ENCODE data around the gene ST3GAL5. TPM values are rescaled to one million over a fixed set of nuclear protein-coding genes. Genes with fewer than 3 reads are reported as not detected.

The ST3GAL5 gene
- total RNA-seq, 1 donor from 2014 or later, result 12.9 TPM

GRCh38 chr2:85921659-85922058 is 32.9 kb upstream of the ST3GAL5 start:
- H3K9me3 Mint-ChIP-seq, result no peaks in the 10 kb centered on the region
- H3K27me3 Mint-ChIP-seq, result no peaks in the 10 kb centered on the region
- no peak for DNase-seq (ENCODE audit: extremely low spot score, unreplicated experiment)
- no peak overlapping the region for H3K4me3 Mint-ChIP-seq
- TF ChIP-seq CTCF (conservative IDR thresholded peaks at IDR 0.05), result no peak
- no peak overlapping the region for H3K27ac Mint-ChIP-seq
- H3K4me1 Mint-ChIP-seq (ENCODE audit: unreplicated experiment), result peaks cover 16% of the 10 kb centered on the region
- H3K36me3 Mint-ChIP-seq, result no peaks in the 10 kb centered on the region

DNA sequence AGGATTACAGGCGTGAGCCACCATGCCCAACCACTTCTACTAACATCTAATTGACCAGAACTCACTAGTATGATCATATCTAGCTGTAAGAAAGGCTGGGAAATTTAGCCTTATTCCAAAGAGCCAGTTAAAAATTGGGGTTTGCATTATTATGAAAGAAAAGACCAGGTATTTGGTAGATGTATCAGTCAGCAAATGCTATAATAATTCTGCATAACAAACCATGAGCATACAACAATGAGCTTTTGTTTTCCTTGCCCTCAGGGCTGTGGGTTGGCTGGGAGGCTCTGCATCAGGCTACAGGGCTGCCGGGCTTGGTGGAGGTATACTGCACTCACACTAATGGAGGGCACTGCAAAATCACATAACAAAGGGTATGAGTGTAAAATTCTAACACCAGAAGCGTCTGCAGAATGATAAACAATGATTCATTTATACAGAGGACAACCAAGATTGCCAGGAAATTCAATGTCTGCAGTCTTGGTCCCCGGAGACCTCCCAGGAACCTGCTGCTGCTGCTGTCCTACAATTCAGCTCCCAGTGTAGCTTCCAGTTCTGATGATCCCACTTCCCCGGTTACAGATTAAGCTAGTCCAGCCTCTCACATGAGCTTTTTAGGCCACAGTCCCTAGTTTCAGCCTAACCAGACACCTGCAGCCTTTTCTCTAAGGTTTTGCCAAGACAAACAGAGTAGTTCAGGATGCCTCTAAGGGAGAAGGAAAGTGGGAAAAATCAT is 32.2 kb upstream of the ST3GAL5 start:
- Mint-ChIP-seq H3K27ac (no peak overlapping the region), H3K4me1 (ENCODE audit: unreplicated experiment) (peaks cover 16% of the 10 kb centered on the region), H3K36me3 (no peaks in the 10 kb centered on the region), H3K9me3 (no peaks in the 10 kb centered on the region), H3K27me3 (no peaks in the 10 kb centered on the region), H3K4me3 (no peak overlapping the region)
- TF ChIP-seq CTCF (conservative IDR thresholded peaks at IDR 0.05), result no peak
- DNase-seq (ENCODE audit: extremely low spot score, unreplicated experiment), result no peak

DNA sequence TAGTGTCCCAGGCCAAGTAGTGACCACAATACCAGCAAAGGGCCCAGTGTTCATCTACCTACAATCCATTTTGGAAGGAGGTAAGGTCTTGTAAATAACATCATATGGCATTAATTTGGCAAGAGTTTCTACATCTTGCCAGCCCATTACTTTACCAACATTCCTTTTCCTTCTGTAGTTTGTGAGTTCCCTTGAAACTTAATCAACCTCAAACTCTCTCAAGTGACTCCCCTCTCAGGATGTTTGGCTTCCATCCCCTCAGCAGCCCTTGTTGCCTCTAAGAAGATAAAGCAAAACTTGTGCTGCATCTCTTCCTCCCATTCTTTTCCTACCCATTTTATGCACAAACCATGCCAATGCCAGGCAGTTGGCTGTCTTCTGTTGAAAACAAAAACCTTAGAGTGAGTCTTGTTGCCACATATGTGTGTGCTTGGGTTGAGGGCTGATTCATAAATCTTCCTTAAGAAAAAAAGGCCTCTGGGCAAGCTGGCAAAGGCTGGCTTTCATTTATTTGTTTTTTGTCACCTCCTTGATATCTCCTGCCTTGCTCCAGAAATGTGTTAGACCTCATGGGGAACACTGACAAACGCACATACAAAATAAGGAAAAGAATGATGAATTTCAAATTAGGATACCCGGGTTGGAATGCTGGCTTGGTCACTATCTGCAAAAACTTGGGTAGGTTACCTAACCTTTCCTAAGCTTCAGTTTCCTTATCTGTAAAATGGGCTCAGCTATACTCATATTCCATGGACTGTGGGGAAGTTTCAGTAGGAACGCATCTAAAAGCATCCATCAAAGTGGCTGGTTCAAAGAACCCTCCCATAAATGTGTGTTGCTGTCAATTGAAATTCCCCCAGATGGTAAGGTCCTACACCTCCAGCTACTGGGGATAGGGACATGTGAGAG is 29.4 kb upstream of the ST3GAL5 start:
- TF ChIP-seq CTCF (conservative IDR thresholded peaks at IDR 0.05), result no peak
- Mint-ChIP-seq H3K4me3 (no peak overlapping the region), H3K9me3 (no peaks in the 10 kb centered on the region), H3K36me3 (no peaks in the 10 kb centered on the region), H3K27ac (no peak overlapping the region), H3K4me1 (ENCODE audit: unreplicated experiment) (peaks cover 16% of the 10 kb centered on the region), H3K27me3 (no peaks in the 10 kb centered on the region)
- no peak for DNase-seq (ENCODE audit: extremely low spot score, unreplicated experiment)

GRCh38 chr2:85915606-85916303 is 27.0 kb upstream of the ST3GAL5 start:
- Mint-ChIP-seq H3K36me3 (no peaks in the 10 kb centered on the region), H3K4me1 (ENCODE audit: unreplicated experiment) (peaks cover 8% of the 10 kb centered on the region), H3K27ac (no peak overlapping the region), H3K27me3 (no peaks in the 10 kb centered on the region), H3K9me3 (no peaks in the 10 kb centered on the region), H3K4me3 (no peak overlapping the region)
- no peak for DNase-seq (ENCODE audit: extremely low spot score, unreplicated experiment)
- TF ChIP-seq CTCF (conservative IDR thresholded peaks at IDR 0.05), result no peak

- H3K4me1 Mint-ChIP-seq (ENCODE audit: unreplicated experiment), result peaks cover 7% of the 10 kb centered on the region
- DNase-seq (ENCODE audit: extremely low spot score, unreplicated experiment), result no peak
- no peak for TF ChIP-seq CTCF (conservative IDR thresholded peaks at IDR 0.05)
- no peaks in the 10 kb centered on the region for H3K9me3 Mint-ChIP-seq
- H3K4me3 Mint-ChIP-seq, result no peak overlapping the region
- H3K27me3 Mint-ChIP-seq, result no peaks in the 10 kb centered on the region
- H3K36me3 Mint-ChIP-seq, result no peaks in the 10 kb centered on the region
- H3K27ac Mint-ChIP-seq, result no peak overlapping the region
Measured at GRCh38 chr2:85914922-85915321, 26.1 kb upstream of the ST3GAL5 start.

Data from type B pancreatic cell (in vitro differentiated cells).